Measurements from ENCODE around the gene EDEM3. TPM values are rescaled to one million over a fixed set of nuclear protein-coding genes. Genes with fewer than 3 reads are reported as not detected.

The EDEM3 gene
- total and polyA plus RNA-seq, 9 of the 15 experiments (the other 6 are each of a cell fraction or from before 2014, with no cell fraction given): 15.8 to 46.6 (median 28.0) TPM

DNA sequence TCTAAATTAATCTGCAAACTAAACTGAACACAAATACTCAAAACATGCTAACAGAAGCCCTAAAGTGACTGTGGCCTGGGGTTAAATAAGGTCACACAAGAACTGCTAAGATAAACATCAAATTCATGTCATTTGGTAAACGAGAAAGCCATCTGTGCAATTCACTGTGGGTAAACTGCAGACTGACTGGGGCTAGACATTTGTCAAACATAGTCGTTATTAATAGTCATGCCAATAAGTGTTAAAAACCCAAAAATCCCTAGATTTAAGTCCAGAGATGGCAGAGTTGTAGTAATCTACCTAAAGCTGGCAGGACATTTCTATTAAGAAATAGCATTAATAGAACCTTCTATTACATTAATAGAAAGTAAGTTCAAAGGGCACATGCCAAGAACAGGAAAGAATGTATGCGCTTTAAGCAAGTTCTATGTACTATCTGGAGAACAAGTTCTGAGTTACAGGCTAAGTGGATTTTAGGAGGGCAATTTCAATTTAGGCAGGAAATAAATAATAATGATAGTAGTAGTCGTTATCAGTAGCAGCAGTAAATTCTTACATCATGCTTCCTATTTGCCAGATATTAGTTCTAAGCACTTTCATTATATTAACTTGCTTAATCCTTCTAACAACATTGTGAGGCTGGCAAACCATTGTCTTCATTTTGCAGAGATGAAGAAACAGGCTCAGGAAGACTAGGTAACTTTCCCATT is 8.6 kb downstream of the EDEM3 start (continued):
- no peak for TF ChIP-seq ASH1L (IDR thresholded peaks at IDR 0.05; ENCODE audit: borderline replicate concordance, low read depth, partially characterized antibody)
- no peak for TF ChIP-seq MED1 (CRISPR knock-in tag; IDR thresholded peaks at IDR 0.05; ENCODE audit: borderline replicate concordance)
- TF ChIP-seq KLF10 (CRISPR knock-in tag; IDR thresholded peaks at IDR 0.05): no peak
- no peak for TF ChIP-seq SP2 (IDR thresholded peaks at IDR 0.05; ENCODE audit: extremely low read depth, low read depth, low read length, poor library complexity, severe bottlenecking)
- no peak for TF ChIP-seq MCM3 (IDR thresholded peaks at IDR 0.05)
- TF ChIP-seq NCOA1 (IDR thresholded peaks at IDR 0.05; ENCODE audit: low read depth): 0 out of 2 replicates have a peak, but pooled peaks have one; percentile 35
- TF ChIP-seq COPS2 (conservative IDR thresholded peaks at IDR 0.05): no peak
- TF ChIP-seq, protein P1, sequence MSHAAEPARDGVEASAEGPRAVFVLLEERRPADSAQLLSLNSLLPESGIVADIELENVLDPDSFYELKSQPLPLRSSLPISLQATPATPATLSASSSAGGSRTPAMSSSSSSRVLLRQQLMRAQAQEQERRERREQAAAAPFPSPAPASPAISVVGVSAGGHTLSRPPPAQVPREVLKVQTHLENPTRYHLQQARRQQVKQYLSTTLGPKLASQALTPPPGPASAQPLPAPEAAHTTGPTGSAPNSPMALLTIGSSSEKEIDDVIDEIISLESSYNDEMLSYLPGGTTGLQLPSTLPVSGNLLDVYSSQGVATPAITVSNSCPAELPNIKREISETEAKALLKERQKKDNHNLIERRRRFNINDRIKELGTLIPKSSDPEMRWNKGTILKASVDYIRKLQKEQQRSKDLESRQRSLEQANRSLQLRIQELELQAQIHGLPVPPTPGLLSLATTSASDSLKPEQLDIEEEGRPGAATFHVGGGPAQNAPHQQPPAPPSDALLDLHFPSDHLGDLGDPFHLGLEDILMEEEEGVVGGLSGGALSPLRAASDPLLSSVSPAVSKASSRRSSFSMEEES (CRISPR knock-in tag; IDR thresholded peaks at IDR 0.05): no peak
- TF ChIP-seq PHF8 (IDR thresholded peaks at IDR 0.05; ENCODE audit: borderline replicate concordance, low read length): no peak
- TF ChIP-seq, protein P2, sequence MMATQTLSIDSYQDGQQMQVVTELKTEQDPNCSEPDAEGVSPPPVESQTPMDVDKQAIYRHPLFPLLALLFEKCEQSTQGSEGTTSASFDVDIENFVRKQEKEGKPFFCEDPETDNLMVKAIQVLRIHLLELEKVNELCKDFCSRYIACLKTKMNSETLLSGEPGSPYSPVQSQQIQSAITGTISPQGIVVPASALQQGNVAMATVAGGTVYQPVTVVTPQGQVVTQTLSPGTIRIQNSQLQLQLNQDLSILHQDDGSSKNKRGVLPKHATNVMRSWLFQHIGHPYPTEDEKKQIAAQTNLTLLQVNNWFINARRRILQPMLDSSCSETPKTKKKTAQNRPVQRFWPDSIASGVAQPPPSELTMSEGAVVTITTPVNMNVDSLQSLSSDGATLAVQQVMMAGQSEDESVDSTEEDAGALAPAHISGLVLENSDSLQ (IDR thresholded peaks at IDR 0.05): peak; percentile 35; the same call in 1 of the 2 replicates
- TF ChIP-seq, protein P3, sequence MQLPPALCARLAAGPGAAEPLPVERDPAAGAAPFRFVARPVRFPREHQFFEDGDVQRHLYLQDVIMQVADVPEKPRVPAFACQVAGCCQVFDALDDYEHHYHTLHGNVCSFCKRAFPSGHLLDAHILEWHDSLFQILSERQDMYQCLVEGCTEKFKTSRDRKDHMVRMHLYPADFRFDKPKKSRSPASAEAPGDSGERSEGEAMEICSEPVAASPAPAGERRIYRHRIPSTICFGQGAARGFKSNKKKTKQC (CRISPR knock-in tag; IDR thresholded peaks at IDR 0.05): no peak
- no peak for TF ChIP-seq ZNF77 (CRISPR knock-in tag; IDR thresholded peaks at IDR 0.05)
- TF ChIP-seq LEF1 (IDR thresholded peaks at IDR 0.05): peak; percentile 61; the same call in 1 of the 2 replicates
- TF ChIP-seq MIER1 (IDR thresholded peaks at IDR 0.05; ENCODE audit: low read depth): no peak
- TF ChIP-seq, protein P4, sequence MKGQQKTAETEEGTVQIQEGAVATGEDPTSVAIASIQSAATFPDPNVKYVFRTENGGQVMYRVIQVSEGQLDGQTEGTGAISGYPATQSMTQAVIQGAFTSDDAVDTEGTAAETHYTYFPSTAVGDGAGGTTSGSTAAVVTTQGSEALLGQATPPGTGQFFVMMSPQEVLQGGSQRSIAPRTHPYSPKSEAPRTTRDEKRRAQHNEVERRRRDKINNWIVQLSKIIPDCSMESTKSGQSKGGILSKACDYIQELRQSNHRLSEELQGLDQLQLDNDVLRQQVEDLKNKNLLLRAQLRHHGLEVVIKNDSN (CRISPR knock-in tag; IDR thresholded peaks at IDR 0.05): no peak
- no peak for TF ChIP-seq ZNF197 (CRISPR knock-in tag; IDR thresholded peaks at IDR 0.05; ENCODE audit: low read depth)
- no peak for TF ChIP-seq ZC3H8 (IDR thresholded peaks at IDR 0.05)
- no peak for TF ChIP-seq SRSF9 (IDR thresholded peaks at IDR 0.05; ENCODE audit: borderline replicate concordance, low read depth, low read length)
- TF ChIP-seq, protein P5, sequence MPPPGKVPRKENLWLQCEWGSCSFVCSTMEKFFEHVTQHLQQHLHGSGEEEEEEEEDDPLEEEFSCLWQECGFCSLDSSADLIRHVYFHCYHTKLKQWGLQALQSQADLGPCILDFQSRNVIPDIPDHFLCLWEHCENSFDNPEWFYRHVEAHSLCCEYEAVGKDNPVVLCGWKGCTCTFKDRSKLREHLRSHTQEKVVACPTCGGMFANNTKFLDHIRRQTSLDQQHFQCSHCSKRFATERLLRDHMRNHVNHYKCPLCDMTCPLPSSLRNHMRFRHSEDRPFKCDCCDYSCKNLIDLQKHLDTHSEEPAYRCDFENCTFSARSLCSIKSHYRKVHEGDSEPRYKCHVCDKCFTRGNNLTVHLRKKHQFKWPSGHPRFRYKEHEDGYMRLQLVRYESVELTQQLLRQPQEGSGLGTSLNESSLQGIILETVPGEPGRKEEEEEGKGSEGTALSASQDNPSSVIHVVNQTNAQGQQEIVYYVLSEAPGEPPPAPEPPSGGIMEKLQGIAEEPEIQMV (tag; conservative IDR thresholded peaks at IDR 0.05; ENCODE audit: low read depth): 0 out of 2 replicates have a peak, but pooled peaks have one; percentile 18
- no peak for TF ChIP-seq POLR3G (IDR thresholded peaks at IDR 0.05; ENCODE audit: extremely low read depth, insufficient read length, insufficient replicate concordance)
- TF ChIP-seq, protein P6, sequence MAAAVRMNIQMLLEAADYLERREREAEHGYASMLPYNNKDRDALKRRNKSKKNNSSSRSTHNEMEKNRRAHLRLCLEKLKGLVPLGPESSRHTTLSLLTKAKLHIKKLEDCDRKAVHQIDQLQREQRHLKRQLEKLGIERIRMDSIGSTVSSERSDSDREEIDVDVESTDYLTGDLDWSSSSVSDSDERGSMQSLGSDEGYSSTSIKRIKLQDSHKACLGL (CRISPR knock-in tag; IDR thresholded peaks at IDR 0.05; ENCODE audit: borderline replicate concordance, poor library complexity, severe bottlenecking): no peak

Data from K562 (cell line).